NCI-H1694 treated with DMSO at 0.1 percent for 48 hours (cell line): ENCODE data around the gene UCKL1.

ENCODE experiments used
- DNase-seq: peaks from one replicate; lab custom pipeline; 2025; lab: John Stamatoyannopoulos, UW

The UCKL1 gene

DNA sequence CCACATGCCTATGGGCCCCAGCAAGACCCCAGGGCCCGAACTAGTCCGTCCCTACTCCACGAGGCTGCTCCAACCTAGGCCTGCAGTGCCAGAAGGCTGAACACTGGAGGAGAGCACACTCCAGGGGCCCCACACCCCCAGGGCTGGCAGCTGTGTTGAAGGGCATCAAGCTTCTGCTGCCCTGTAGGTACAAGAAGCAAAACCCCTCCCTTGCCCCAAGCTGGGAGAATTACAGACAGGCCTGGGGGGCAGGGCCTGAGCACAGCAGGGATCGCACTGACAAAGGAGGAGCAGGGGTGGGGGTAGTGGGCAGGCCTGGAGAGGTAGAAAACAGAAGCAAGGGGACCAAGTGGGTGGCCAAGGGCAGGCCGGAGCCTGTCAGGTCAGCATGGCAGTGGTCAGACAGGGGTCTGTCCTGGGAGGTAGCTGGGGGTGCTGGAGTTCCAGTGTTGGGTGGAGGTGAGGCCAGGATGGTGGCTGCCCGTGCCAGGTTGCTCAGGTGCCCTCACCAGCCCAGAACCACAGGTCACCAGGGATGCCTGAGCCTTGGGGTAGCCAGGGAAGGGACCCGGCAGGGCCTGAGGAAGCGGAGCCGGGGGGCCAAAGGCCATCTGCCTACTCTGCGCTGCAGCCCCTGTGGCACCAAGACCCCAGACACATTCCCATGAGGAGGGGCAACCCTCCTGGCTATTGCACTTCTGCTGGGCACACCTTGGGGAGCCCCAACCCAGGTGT is 2.9 kb upstream of the UCKL1 start:
- DNase-seq = no peak

DNA sequence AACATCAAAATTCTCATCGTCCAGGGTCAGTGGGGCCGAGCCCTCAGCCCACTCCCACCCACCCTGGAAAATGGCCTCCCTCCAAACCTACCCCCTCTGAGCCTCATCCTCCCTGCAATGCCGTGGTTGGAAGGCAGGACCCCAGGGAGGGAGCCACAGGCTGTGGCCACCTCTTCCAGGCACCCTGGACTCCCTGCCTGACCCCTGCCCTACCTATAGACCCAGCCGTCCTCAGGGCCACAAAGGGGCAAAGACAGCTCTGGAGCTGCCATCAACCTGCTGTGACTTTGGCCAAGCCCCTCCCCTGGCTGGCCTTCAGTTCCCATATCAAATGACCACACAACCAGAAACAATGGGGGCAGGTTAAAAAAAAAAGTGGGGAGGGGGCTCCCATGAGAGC is 2.3 kb upstream of the UCKL1 start:
- DNase-seq = no peak

DNA sequence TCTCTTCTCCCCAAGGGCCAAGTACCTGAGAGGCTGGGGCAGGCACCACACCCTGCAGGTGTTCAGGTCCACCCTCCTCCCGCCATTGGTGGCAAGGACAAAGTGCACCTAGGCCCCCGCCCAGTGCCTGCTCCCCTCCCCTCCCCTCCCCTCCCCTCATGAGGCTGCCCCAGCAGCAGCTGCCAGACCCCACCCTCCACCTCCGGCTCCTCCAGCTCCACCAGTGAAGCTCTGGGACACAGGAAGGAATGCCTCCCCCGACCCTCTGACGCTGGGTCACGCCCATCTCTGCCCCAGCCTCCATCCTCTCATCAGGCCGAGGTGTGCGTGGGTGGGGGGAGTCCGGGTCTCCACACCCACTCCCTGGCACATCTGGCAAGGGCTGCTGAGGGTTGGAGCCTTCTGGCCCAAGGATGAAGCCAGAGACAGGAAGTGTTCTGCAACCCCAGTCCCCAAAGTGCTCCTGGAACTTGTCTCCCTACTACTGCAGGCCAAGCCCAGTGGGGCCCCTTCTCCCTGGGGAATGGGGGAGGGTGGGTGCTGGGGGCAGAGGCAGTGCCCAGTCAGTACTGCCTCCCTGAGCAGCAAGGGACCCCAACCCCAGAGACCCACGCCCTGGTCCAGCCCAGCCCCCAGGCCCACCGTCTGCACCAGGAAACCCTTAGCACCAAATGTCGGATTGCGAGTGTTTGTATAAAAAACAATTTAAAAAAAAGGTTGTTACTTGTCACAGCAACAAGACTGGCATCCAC is 1.6 kb upstream of the UCKL1 start:
- DNase-seq = no peak

DNA sequence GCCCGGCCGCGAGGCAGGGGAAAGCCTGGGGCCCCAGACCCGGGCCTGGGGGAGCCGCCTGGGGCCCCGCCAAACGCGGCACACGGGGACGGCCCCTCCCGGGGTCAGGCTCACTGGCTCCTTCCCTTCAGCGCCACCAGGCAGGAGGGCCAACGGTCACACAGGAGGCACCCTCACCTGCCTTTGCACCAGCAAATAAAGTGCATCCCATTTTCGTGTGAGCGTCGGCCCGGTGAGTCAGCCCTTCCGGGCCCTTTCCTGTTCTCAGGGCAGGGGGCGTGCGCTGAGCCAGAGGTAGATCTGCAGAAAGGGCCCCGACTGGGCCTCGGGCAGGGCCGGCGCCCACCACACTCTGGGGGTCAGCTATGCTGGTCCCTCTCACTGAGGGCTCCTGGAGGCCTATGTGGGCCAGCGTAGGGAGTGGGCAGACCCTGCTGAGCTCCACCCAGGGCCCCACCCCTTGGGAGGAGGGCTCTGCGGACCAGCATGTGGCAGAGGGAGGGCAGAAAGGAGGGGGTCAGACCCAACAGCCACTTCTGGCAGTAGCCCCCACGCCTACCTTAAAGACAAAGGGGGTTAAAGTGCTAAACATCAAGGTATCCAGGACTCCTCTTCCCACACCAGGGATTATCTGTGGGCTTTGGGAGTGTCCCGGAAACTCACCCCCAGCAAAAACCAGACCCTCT is 931 bp upstream of the UCKL1 start:
- peak; percentile 29 for DNase-seq

DNA sequence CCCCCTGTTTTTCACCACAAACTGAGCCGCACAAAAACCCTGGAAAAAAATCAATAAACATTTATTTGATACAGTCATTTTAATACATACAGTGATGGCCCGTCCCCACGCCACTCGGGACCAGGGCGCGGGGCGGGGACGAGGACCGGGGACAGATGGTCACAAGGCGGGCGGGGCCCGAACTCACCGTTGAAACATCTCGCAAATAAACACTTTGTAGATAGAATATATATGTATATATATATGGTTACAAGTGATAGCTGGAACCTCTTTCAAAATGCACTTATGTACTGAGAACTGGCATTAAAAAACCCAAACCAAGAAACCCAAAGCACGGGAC is 418 bp upstream of the UCKL1 start:
- no peak for DNase-seq

DNA sequence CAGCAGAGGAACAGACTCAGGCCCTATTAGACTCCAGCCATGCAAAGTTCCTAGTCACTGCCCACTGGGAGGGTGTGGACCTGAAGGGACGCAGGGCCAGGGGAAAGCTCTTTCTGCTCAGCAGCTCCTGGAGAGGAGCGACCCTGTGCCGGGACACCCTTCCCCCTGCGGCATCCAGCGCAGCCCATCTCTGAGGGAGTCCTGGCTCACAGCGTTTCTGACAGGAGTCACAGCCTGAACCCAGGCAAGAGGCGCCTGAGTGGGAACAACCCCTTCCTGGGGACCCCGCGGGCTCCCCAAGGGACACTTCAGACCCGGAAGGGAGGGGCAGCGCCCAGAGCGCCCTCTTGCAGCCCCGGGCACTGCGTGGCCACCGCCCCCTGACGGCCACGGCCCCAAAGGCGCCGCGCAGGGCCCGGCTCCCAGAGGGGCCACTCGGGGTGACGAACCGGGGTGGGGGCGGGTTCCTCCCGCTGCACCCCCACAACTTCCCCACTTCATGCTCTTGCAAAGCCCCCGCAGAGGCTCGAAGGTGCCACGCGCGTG is 862 bp downstream of the UCKL1 start:
- no peak for DNase-seq

DNA sequence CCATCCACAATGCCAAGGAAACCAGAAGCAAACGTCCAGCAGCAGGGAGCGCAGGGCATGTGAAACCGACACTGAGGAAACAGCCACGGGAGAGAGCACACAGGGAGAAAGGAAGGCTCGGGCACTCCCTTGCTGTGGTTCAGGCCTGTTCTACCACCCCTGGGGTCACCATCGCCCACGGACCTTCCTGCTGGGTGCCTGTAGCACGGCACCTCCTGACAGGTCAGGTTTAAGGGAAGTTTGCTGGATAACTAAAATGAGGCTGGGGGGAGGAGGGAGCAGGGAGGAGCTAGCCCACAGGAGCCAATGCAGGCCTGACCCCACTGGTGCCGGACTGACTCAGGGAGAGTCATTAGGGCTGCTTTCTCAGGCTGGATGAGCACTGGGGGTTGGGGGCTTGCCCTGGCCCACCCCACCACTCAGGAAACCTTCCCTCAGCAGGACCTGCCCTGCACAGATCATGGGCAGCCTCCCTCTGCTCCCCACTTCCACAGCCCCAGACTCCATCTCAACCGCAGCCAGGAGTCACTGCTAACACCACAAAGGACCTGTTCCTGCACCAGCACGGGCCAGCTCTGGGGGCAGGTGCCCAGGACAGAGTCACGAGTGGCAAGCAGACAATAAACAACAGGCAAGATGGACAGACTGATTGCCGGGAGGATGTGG is 2.3 kb downstream of the UCKL1 start:
- DNase-seq = no peak

DNA sequence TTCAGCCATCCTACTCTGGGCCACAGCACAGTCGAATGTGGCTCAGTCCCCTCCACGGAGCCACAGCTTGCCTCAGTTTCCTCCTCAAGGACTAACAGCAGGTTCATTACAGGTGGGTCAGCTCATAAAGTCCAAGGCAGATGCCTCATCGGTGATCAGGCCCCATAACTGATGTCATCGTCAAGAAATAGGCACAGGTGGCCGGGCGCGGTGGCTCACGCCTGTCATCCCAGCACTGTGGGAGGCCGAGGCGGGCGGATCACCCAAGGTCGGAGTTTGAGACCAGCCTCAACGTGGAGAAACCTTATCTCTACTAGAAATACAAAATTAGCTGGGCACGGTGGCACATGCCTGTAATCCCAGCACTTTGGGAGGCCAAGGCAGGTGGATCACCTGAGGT is 3.4 kb downstream of the UCKL1 start:
- DNase-seq = no peak

DNA sequence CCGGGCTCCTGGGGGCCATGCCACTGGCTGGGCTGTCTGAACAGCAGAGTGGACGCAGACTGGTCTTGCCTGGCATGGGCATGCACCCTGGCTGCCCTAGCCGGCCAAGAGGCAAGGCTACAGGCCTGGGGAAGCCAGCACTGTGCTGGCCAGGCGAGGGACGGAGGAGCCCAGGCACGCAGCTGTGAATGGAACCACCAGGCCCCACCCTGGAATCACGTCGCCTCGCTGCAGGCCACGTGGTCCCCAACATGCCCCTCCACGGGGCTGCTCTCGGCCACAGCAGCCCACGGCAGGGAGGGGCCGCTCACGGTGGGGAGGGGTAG is 4.0 kb downstream of the UCKL1 start:
- no peak for DNase-seq

DNA sequence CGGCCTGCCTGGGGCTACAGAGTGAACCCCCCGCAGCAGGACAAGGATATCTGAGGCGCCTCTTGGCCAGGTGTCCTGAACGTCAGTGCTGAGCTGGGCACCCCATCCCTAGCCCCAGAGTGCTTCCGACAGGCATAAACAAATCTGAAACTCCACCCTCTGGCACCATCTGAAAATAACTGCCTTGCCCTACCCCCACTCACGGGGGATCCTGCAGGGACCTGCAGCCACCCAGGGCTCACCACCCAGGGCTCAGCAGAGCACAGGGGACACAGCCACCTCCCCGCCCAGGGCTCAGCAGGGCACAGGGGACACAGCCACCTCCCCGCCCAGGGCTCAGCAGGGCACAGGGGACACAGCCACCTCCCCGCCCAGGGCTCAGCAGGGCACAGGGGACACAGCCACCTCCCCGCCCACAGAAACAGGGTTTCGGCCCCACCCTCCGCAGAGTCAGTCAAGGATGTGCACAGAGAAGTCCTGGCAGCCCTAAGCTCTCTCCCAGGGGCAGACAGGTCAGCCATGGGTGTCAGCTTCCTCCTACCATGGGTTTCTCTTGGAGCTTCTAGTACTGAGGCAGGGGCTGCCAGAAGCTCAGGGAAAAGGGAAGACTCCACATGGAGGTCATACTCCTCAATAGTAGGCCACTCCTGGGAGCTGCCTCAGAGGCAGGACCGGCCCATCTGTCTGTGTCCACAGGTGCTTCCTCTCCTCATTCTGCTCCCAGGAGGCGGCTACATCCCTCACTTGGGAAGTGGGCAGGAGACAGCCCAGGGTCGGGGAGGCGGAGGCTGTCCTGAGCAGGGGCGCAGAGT is 4.6 kb downstream of the UCKL1 start:
- DNase-seq = no peak

DNA sequence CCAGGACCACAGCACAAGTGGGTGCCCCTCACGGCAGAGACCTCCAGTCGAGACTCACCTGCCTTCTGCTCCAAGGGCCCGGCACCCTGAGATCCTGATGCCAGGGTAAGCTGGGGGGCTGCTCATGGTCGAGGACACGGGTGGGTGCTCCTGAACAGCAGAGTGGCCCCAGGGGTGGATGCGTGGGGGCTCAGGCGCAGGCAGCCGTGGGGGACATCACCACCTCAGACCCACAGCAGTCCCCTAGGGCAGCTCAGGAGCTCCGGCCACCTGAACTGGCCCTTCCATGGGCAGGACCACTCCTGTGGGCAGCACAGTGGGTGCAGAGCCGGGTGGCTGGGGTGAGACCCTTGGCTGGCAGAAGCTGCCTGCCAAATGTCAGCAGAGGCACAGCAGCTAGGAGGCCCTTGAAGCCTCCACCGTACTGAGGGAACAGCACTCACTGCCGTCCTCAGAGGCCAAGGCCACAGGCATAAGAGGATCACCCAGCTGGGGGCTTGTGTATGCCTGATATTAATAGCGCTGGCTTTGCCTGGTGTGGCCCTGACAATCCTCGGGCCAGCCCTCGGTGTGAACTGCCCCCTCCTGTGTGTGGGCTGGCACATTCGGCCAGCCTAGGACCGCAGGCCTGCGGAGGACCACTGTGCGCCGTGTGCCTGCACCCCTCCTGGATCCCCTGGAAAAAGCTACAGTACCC is 5.4 kb downstream of the UCKL1 start:
- DNase-seq = no peak

DNA sequence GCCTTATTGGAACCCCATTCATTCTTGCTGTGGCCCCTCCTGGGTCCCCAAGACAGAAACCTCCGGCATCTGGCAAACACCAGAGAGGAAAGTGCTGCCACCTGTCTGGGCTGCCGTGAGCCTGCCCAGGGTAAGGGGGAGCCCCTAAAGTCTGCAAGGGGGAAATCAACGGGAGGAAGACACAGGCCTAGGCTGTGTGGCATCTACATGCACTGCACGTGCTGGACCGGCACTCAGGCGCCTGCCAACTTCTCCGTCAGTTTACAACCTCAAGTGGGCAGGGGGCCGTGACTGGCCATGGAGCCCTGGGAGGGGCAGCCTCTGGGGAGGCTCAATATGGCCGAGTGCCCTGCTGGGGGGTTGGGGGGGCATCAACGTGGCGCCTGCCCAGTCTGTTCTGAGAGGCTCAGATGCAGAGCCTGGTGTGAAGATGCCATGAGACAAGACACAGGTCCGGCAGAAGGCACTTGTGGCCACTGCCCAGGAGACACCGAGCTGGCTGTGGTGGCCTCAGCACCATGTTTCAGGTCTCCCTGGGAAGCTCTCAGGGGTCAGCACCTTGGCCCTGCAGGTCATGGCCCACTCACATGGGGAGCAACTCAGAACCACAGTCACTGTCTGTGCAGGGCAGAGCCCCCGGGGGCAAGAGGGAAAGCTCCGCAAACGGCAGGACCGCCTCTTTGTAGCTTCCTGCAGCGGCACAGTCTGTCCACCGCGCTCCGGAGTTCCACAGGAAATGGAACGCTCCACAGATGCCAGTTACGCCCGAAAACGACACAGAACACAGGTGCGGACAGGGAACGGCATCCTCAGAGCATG is 8.4 kb downstream of the UCKL1 start:
- no peak for DNase-seq

DNA sequence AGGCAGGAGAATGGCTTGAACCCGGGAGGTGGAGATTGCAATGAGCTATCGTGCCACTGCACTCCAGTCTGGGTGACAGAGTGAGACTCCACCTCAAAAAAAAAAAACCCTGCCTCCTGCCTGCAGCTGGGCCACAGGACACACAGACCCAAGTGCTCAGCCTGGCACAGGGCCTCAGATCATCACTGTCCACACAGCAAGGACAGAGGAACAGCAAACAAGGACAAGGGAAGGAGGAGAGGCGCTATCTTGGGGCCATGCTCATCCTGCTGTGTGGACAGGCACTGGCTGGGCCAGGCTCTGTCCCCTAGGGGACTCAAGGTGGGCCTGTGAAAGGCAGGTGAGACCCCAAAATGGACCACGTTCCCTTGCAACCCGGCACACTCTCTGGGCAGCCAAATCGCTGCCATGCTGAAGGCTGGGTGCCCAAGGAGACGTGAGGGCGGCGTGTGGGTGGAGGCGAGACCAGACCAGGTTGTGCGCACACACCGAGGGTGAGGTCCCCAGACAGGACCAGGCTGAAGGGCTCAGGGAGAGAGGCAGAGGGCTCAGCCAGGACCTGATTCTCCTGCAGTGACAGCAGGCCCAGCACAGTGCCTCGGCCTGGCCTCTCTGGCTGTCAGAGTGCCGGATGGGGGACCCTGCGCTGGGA is 9.1 kb downstream of the UCKL1 start:
- no peak for DNase-seq

DNA sequence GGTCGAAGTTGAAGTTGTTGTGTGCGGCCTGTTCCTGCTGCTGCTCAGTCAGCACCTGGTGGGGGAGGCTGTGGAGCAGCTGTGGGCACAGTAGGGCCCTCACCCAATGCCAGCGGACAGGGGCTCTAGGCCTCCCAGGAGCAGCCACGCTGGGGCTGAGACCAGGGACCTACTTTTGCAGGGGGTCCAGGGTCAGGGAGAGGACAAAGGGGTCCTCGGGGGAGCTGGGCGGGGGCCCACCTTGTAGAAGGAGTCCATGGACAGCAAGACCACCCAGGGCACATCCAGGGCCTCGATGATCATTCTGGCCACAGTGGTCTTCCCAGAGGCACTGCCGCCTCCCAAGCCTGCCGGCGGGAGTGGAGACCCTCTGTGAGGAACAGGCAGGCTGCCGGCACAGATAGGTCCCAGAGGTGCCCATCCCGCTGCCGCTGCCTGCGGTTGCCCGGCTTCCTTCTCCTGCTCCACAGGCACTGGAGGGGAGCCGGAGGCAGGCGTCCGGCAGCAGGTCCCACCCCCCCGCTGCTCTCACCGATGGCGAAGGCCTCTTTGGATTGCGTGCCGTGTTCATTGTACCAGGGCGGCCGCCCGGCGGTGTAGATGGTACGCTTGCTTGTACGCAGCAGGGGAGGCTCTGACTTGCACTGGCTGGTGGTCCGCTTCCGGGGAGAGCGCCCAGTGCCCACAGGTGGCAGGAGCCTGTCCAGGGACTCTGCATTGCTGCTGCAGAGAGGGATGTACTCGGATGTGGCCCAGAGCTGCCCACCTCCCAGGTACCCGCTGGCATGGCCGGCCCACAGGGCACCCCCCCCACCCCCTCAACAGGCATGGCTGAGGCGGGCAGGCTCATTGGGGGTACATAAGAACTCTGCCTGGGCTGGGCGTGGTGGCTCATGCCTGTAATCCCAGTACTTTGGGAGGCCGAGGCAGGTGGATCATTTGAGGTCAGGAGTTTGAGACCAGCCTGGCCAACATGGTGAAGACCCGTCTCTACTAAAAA is 10.0 kb downstream of the UCKL1 start:
- DNase-seq = no peak

DNA sequence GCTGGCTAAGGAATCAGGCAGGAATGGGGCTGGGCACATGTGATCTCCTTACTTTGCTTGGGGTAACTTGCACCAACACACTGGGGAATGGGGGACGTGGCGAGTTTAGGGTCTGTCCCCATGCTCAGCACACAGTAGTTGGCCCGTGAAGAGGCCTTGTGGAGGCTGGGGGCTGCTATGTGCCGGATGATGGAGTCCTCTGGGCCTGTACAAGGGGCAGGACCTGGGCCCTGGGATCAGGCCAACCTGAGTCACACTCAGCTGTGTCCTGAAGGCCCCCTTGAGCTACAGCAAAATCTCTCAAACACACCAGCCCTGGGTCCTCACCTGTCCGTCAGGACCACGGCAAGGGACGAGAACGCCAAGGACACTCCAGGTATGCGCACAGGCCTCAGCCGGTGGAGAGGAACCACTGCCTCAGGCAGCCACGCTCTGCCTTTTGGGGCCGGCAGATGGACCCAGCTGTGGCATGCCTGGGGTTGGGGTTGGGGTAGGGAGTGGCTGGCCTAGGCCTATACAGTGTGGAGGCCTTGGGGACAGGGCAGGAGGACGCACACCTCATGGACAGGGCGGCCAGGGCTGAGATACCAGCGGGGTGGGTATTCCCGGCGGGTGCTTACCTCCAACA is 11.1 kb downstream of the UCKL1 start:
- no peak for DNase-seq

DNA sequence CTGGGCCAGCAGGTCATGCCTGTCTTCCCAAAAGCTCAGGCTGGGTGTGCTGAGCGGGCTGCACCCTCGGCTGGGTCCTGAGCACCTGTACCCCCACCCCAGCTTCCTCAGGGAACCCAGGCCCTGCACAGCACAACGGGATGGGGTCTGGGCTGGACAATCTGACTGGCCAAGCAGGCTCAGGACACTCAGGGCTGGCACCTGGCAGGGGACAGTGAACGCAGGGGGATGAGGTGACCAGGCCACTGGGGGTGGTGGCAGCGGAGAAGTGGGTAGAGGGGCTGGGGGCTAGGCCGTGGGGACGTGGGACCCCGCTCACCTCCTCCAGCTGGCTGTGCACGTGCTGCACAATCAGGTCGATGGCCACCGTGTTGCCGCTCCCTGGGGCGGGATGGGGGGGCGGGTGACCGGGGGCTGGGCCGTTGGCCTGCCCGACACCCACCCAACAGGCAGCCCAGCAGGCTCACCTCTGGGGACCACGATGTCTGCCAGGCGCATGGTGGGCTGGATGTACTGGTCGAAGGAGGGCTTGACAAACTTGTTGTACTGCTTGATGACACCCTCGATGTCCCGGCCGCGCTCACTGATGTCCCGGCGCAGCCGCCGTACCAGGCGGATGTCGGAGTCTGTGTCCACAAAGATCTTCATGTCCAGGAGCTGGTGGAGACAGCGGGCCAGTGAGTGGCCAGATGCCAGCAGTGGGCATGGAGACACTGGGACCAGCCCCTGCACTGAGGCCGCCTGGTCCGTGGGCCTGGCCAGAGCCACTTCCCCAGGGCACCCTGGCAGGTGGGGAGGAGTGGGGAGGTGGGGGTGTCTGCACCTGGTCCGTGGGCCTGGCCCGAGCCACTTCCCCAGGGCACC is 11.9 kb downstream of the UCKL1 start:
- DNase-seq = no peak

DNA sequence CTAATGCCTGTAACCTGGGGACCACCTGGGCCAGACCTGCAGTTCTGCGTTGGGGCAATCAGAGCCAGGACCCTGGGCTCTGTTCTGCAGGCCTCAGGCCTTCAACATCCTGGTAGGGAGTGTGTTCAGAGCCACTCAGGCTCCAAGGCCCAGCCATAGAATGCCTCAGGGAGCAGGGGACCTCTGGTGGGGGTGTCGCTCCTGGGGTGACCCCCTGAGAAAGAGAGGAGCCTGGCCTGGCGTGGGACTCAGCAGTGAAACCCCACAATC is 12.5 kb downstream of the UCKL1 start:
- DNase-seq = no peak
